ENCODE data around the gene BOC. TPM values are rescaled to one million over a fixed set of nuclear protein-coding genes. Genes with fewer than 3 reads are reported as not detected.

BOC gene
- total RNA-seq, 4 donors from 2014 or later = 103 to 169 (median 105) TPM

DNA sequence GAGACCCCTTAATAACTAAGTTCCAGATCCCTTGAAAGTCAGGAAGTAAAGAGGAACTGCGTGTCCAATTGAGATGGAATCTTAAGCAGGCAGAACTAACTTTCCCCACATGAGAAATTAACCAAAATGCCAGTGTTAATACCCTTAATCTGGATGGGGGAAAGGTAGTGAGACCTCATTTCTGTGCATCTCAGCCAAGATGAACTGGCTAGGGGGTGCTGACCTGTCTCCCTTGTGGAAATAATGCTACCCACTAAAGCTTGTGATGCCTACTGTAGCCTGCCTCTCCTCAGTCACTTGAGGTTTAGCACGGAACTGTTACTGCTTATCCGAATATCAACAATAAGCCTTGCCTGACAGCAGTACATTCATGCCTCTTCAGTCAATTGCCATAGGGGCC, 15.1 kb downstream of the BOC start:
- no peak for DNase-seq
- H3K9me3 ChIP-seq = no peaks in the 10 kb centered on the region
- H3K27ac ChIP-seq = peak overlapping the region; percentile 27 to 34
- no peaks in the 10 kb centered on the region for H3K36me3 ChIP-seq
- H3K4me3 ChIP-seq = no peak overlapping the region
- intact Hi-C loops (cut with DNase I; ENCODE audit: low total_unique reads) = no loop called here
- no peaks in the 10 kb centered on the region for H3K27me3 ChIP-seq
- peaks cover 9 to 16% of the 10 kb centered on the region in 2 donors for H3K4me1 ChIP-seq
- no peak for TF ChIP-seq POLR2A (IDR thresholded peaks at IDR 0.05)
- TF ChIP-seq CTCF (IDR thresholded peaks at IDR 0.05) = no peak

- peaks cover 8 to 16% of the 10 kb centered on the region in 2 donors for H3K4me1 ChIP-seq
- no peak for DNase-seq
- no peak overlapping the region for H3K4me3 ChIP-seq
- no peaks in the 10 kb centered on the region for H3K36me3 ChIP-seq
- H3K27me3 ChIP-seq = no peaks in the 10 kb centered on the region
- no peaks in the 10 kb centered on the region for H3K9me3 ChIP-seq
- intact Hi-C loops (cut with DNase I; ENCODE audit: low total_unique reads) = no loop called here
- TF ChIP-seq CTCF (IDR thresholded peaks at IDR 0.05) (no peak), POLR2A (IDR thresholded peaks at IDR 0.05) (no peak)
- H3K27ac ChIP-seq = peak overlapping the region; percentile 11 to 27
These were observed 15.8 kb downstream of the BOC start for GRCh38 chr3:113227146-113227545.

DNA sequence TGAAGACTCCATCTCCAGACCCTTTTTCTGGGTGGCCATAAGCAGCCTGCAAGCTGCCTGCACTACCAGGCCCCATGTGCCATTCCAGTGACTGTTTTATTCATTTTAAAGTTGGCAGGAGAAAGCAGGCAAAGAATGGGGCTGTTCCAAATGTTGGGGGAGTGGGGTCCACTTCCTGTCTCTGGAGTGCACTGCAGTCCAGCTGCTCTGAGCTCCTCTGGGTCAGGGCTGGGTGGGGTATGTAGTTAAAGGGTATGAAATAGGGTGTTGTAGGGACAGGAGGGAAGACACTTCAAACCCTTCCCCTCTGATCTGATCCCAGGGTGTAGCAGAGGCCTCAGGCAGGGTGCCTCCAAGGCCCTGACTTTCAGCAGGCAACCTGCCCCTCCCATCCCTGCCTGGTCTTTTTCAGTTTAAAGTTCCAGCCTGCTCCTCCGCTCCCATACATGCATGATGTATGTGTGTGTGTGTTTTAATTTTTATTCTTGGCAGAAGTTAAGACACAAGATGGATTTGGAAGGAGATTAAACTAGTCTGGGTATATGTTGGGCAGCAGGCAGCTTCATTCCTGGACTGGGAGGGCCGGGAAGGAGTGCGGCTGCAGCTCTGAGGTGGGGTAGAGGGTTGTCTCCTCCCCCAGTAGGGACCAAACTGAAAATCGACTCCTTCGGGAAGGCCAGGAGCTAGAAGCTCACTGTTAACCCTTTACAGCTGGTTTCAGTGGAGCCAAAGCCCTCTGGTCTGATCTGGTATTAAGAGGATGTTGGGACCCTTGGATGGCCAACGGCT, 17.3 kb downstream of the BOC start:
- no peak for DNase-seq
- TF ChIP-seq CTCF (IDR thresholded peaks at IDR 0.05) = no peak
- TF ChIP-seq POLR2A (IDR thresholded peaks at IDR 0.05) = no peak
- H3K4me1 ChIP-seq = peaks cover 4 to 16% of the 10 kb centered on the region in 2 donors

GRCh38 chr3:113231391-113231790, 20.0 kb downstream of the BOC start:
- H3K9me3 ChIP-seq = no peaks in the 10 kb centered on the region
- H3K4me3 ChIP-seq = no peak overlapping the region
- DNase-seq = no peak
- no peak for TF ChIP-seq POLR2A (IDR thresholded peaks at IDR 0.05)
- TF ChIP-seq CTCF (IDR thresholded peaks at IDR 0.05) = no peak
- peak overlapping the region; percentile 67 to 77 for H3K27ac ChIP-seq
- no peaks in the 10 kb centered on the region for H3K27me3 ChIP-seq
- H3K4me1 ChIP-seq = peaks cover 15 to 21% of the 10 kb centered on the region in 2 donors
- H3K36me3 ChIP-seq = no peaks in the 10 kb centered on the region
- intact Hi-C loops (cut with DNase I; ENCODE audit: low total_unique reads) = no loop called here

More for the DNA sequence above, 17.3 kb downstream of the BOC start:
- Histone ChIP-seq H3K27me3 (no peaks in the 10 kb centered on the region), H3K4me3 (no peak overlapping the region), H3K36me3 (no peaks in the 10 kb centered on the region), H3K9me3 (no peaks in the 10 kb centered on the region), H3K27ac (peak overlapping the region; percentile 38 to 56)
- intact Hi-C loops (cut with DNase I; ENCODE audit: low total_unique reads) = no loop called here

- DNase-seq = no peak
These were observed 20.5 kb downstream of the BOC start for GRCh38 chr3:113231827-113232253.

More at GRCh38 chr3:113231827-113232253, 20.5 kb downstream of the BOC start:
- intact Hi-C loops (cut with DNase I; ENCODE audit: low total_unique reads) = no loop called here
- no peak overlapping the region for H3K4me3 ChIP-seq
- H3K4me1 ChIP-seq = peaks cover 15 to 18% of the 10 kb centered on the region in 2 donors
- no peaks in the 10 kb centered on the region for H3K36me3 ChIP-seq
- no peaks in the 10 kb centered on the region for H3K27me3 ChIP-seq
- no peaks in the 10 kb centered on the region for H3K9me3 ChIP-seq
- peak overlapping the region; percentile 67 to 77 for H3K27ac ChIP-seq
- TF ChIP-seq POLR2A (IDR thresholded peaks at IDR 0.05) = no peak
- TF ChIP-seq CTCF (IDR thresholded peaks at IDR 0.05) = no peak
